B cell (primary cell): ENCODE data around the gene WDR19. TPM values are rescaled to one million over a fixed set of nuclear protein-coding genes. Genes with fewer than 3 reads are reported as not detected.

Experiments
- ATAC-seq: fragments of 200-7000 bp; cut with Tn5 transposase; one replicate; pipeline ENCODE4 v1.10.0; 2021; ENCODE audit warnings: low read depth, mild to moderate bottlenecking, moderate number of reproducible peaks, moderate library complexity
- CTCF ChIA-PET: fragments of 350-600 bp; sonication (Branson Sonifier 250); formaldehyde crosslinking; loops from one replicate; lab custom pipeline; 2021; ENCODE audit warnings: antibody characterized with exemption, inconsistent platforms; lab: Charles Lee
- POLR2A ChIA-PET: fragments of 350-600 bp; sonication (Branson Sonifier 250); formaldehyde crosslinking; loops from one replicate; lab custom pipeline; 2021; ENCODE audit warnings: antibody characterized with exemption; lab: Charles Lee
- DNase-seq: peaks from one replicate; pipeline ENCODE4 v3.0.0; 2013
- H2AFZ ChIP-seq: 2 replicates; pipeline ENCODE4 v1.6.1; 2012; ENCODE audit warnings: mild to moderate bottlenecking, low read depth, low read length; ENCODE audit not compliant: insufficient read depth, poor library complexity, severe bottlenecking
- H3K27ac ChIP-seq, 2 donors: 1 replicate in 1 of 2; 2 replicates in 1 of 2; pipeline ENCODE4 v1.5.1; 2012 to 2013; ENCODE audit warnings: low read length in 2 of 2, mild to moderate bottlenecking in 2 of 2, moderate library complexity in 1 of 2
- H3K27me3 ChIP-seq, 4 experiments: fragments of 200-600 bp in 1 of 4; sonication (generic) in 1 of 4; replicated peaks in 1 of 4; 1 replicate in 2 of 4; 2 replicates in 2 of 4; pipeline versions ENCODE4 v1.6.1 to v1.7.0; 2013 to 2016; ENCODE audit warnings: low read length in 3 of 4, mild to moderate bottlenecking in 2 of 4, mixed read lengths in 1 of 4, moderate library complexity in 1 of 4; ENCODE audit not compliant: insufficient read depth in 4 of 4, control insufficient read depth in 3 of 4; ENCODE audit errors: control extremely low read depth in 1 of 4
- H3K36me3 ChIP-seq, 2 experiments: replicated peaks in 1 of 2; 1 replicate in 1 of 2; 2 replicates in 1 of 2; pipeline versions ENCODE4 v1.6.1 to v1.7.1; 2013; ENCODE audit warnings: low read length in 1 of 2; ENCODE audit not compliant: insufficient read depth in 2 of 2, control insufficient read depth in 1 of 2; ENCODE audit errors: control extremely low read depth in 1 of 2, extremely low read depth in 1 of 2
- H3K4me1 ChIP-seq, 2 donors: fragments of 200-600 bp in 1 of 2; sonication (generic) in 1 of 2; 1 replicate in 1 of 2; 2 replicates in 1 of 2; pipeline versions ENCODE4 v1.5.1 to v1.6.1; 2013 to 2017; ENCODE audit warnings: low read length in 2 of 2; ENCODE audit not compliant: control insufficient read depth in 2 of 2, insufficient read depth in 2 of 2
- H3K4me2 ChIP-seq: replicated peaks from 2 replicates; pipeline ENCODE3; 2012; ENCODE audit warnings: mild to moderate bottlenecking, low read depth, low read length; ENCODE audit not compliant: poor library complexity, severe bottlenecking
- H3K4me3 ChIP-seq, 5 experiments: fragments of 200-600 bp in 1 of 5; sonication (generic) in 1 of 5; 1 replicate in 3 of 5; 2 replicates in 2 of 5; pipeline versions ENCODE4 v1.5.1 to v1.7.0; 2011 to 2016; ENCODE audit warnings: low read length in 4 of 5, mild to moderate bottlenecking in 4 of 5, low read depth in 2 of 5, control low read depth in 1 of 5, moderate library complexity in 1 of 5; ENCODE audit not compliant: insufficient read depth in 1 of 5; ENCODE audit errors: control extremely low read depth in 1 of 5, extremely low read depth in 1 of 5
- H3K79me2 ChIP-seq: fragments of 200-600 bp; sonication (generic); one replicate; pipeline ENCODE4 v1.6.0; 2016; ENCODE audit warnings: low read length; ENCODE audit not compliant: control insufficient read depth, insufficient read depth
- H3K9ac ChIP-seq: fragments of 200-600 bp; sonication (generic); 2 replicates; pipeline ENCODE4 v1.6.1; 2017; ENCODE audit warnings: mild to moderate bottlenecking, low read length, moderate library complexity
- H3K9me3 ChIP-seq, 3 donors: one replicate each; pipeline versions ENCODE4 v1.6.1 to v1.7.1; 2013; ENCODE audit warnings: low read length in 2 of 3; ENCODE audit not compliant: control insufficient read depth in 2 of 3, insufficient read depth in 1 of 3; ENCODE audit errors: control extremely low read depth in 1 of 3
- H4K20me1 ChIP-seq: 2 replicates; pipeline ENCODE4 v1.6.0; 2012; ENCODE audit warnings: mild to moderate bottlenecking, low read length; ENCODE audit not compliant: insufficient read depth, control insufficient read depth, poor library complexity, severe bottlenecking
- H3K27ac Mint-ChIP-seq: one replicate; pipeline ENCODE4 v1.8.0; 2021; ENCODE audit warnings: mixed read lengths
- H3K27me3 Mint-ChIP-seq: one replicate; pipeline ENCODE4 v1.8.0; 2021; ENCODE audit warnings: mixed read lengths
- H3K4me1 Mint-ChIP-seq: one replicate; pipeline ENCODE4 v1.8.0; 2021; ENCODE audit warnings: mixed read lengths
- H3K4me3 Mint-ChIP-seq: one replicate; pipeline ENCODE4 v1.8.0; 2021; ENCODE audit warnings: mixed read lengths
- H3K9me3 Mint-ChIP-seq: one replicate; pipeline ENCODE4 v1.8.0; 2022; ENCODE audit warnings: mixed read lengths; ENCODE audit not compliant: insufficient read depth
- EZH2 ChIP-seq: IDR thresholded peaks from 2 replicates; pipeline ENCODE4 v1.6.1; 2012; ENCODE audit warnings: borderline replicate concordance, low read depth, mild to moderate bottlenecking, moderate library complexity, low read length; ENCODE audit not compliant: insufficient read depth, poor library complexity, severe bottlenecking
- WGBS: methylation state at CpG from one replicate; pipeline ENCODE4 v1.1.5; 2013; ENCODE audit warnings: missing lambda C conversion rate; ENCODE audit not compliant: insufficient coverage; 5-methylcytosine and 5-hydroxymethylcytosine counted together
- intact Hi-C: fragments of 100-400 bp; cut with micrococcal nuclease; formaldehyde crosslinking; loops from one replicate; pipeline ENCODE4 v1.10.0; 2022
- polyA plus RNA-seq: library from polyadenylated mRNA; depleted of rRNA; stranded (reverse); fragments of >200 nt; gene quantifications from 2 replicates; pipeline ENCODE4 v1.2.3, GENCODE V29; 2012
- total RNA-seq, 2 donors: library from RNA; stranded (reverse); fragments of 120-200 nt in 1 of 2; gene quantifications; 1 replicate in 1 of 2; 2 replicates in 1 of 2; pipeline versions ENCODE4 v1.2.3 to v1.2.4, GENCODE V29; 2013 to 2022
- TF ChIP-seq, protein P1 (sequence below): fragments of 200-600 bp; IDR thresholded peaks from one replicate; pipeline ENCODE4 v1.8.0; 2022; ENCODE audit warnings: antibody characterized with exemption, mild to moderate bottlenecking

The WDR19 gene
- total and polyA plus RNA-seq, 2 donors (not counting 1 experiment from before 2014, with no cell fraction given) = 35.1 to 79.8 TPM

- Histone ChIP-seq H3K4me2 (no peak overlapping the region), H3K27ac (no peak overlapping the region), H3K9ac (no peak overlapping the region), H3K4me3 (no peak overlapping the region), H3K4me1 (no peaks in the 10 kb centered on the region), H3K9me3 (no peaks in the 10 kb centered on the region), H3K36me3 (peaks cover 1 to 13% of the 10 kb centered on the region in 2 experiments), H4K20me1 (no peaks in the 10 kb centered on the region), H3K27me3 (no peaks in the 10 kb centered on the region), H3K79me2 (no peaks in the 10 kb centered on the region), H2AFZ (no peak overlapping the region)
- CTCF ChIA-PET = interaction anchor here (0.6 kb wide), 1 partner anchor 21 kb away, joined by 4 read pairs; no protein-coding TSS in a partner anchor
- Mint-ChIP-seq H3K27ac (no peak overlapping the region), H3K4me3 (no peak overlapping the region), H3K27me3 (no peaks in the 10 kb centered on the region), H3K9me3 (no peaks in the 10 kb centered on the region), H3K4me1 (no peaks in the 10 kb centered on the region)
- intact Hi-C loops = no loop called here
- POLR2A ChIA-PET = no interaction called here
- WGBS = 100% methylated on average over 1 of the region's 2 CpGs
- DNase-seq = no peak
- no peak for ATAC-seq
- TF ChIP-seq, protein P1, sequence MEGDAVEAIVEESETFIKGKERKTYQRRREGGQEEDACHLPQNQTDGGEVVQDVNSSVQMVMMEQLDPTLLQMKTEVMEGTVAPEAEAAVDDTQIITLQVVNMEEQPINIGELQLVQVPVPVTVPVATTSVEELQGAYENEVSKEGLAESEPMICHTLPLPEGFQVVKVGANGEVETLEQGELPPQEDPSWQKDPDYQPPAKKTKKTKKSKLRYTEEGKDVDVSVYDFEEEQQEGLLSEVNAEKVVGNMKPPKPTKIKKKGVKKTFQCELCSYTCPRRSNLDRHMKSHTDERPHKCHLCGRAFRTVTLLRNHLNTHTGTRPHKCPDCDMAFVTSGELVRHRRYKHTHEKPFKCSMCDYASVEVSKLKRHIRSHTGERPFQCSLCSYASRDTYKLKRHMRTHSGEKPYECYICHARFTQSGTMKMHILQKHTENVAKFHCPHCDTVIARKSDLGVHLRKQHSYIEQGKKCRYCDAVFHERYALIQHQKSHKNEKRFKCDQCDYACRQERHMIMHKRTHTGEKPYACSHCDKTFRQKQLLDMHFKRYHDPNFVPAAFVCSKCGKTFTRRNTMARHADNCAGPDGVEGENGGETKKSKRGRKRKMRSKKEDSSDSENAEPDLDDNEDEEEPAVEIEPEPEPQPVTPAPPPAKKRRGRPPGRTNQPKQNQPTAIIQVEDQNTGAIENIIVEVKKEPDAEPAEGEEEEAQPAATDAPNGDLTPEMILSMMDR = no peak
- no peak for TF ChIP-seq EZH2
Measured at GRCh38 chr4:39233114-39233513, 50.8 kb downstream of the WDR19 start.

DNA sequence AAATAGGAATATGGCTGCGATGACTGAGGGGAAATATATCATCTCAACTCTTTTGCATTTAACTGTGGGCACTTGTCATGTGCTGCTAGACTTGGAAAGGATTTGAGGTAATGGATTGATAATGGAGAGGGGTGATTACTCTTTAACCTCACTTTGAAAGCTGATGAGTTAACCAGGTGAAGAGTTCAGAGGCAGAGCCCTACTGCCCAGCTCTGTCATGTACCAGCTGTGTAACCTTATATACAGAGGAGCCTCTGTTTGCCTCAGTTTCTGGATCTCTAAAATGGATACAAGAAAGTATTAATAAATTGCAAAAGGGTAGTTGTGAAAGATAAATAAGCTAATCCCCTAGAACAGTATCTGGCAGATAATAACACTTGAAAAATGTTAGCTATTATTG lies 51.5 kb downstream of the WDR19 start:
- Histone ChIP-seq H2AFZ (no peak overlapping the region), H4K20me1 (no peaks in the 10 kb centered on the region), H3K9ac (no peak overlapping the region), H3K4me2 (no peak overlapping the region), H3K36me3 (peaks cover 1 to 13% of the 10 kb centered on the region in 2 experiments), H3K4me3 (no peak overlapping the region), H3K27ac (no peak overlapping the region), H3K4me1 (no peaks in the 10 kb centered on the region), H3K27me3 (no peaks in the 10 kb centered on the region), H3K9me3 (no peaks in the 10 kb centered on the region), H3K79me2 (no peaks in the 10 kb centered on the region)
- POLR2A ChIA-PET = no interaction called here
- no peak for DNase-seq
- Mint-ChIP-seq H3K4me1 (no peaks in the 10 kb centered on the region), H3K27me3 (no peaks in the 10 kb centered on the region), H3K27ac (no peak overlapping the region), H3K9me3 (no peaks in the 10 kb centered on the region), H3K4me3 (no peak overlapping the region)
- CTCF ChIA-PET = interaction anchor here (0.6 kb wide), 1 partner anchor 20 kb away, joined by 4 read pairs; no protein-coding TSS in a partner anchor
- WGBS = no CpG with 5 or more reads among the region's 1 CpG
- no peak for ATAC-seq
- intact Hi-C loops = no loop called here
- TF ChIP-seq, protein P1 = no peak
- no peak for TF ChIP-seq EZH2
